NCI-H1694 (cell line): ENCODE results near the gene RALA.
"Not testable (repeated sequence)": the region's sequence is repeated elsewhere in the genome, so short reads cannot be mapped to it uniquely, and the experiment has no call there.

Experiments
- DNase-seq: peaks from one replicate; lab custom pipeline; 2025; lab: John Stamatoyannopoulos, UW

RALA gene

DNA sequence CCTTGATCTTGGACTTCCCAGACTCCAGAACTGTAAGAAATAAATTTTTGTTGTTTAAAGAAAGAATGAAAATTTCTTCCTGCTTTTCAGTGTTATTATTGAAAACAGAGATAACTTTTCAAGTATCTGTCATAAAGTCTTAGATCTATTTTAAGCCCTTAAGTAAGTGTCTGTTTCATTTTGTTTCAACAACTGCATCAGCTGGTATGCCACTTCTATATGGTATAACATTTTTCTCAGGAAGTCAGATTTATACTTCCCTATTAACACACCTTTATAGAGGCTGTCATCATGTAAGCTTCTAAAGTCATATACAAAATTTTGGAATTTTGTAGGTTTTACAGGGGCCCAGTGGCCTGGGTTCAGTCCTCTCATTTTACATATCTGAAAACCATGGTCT is 24.4 kb downstream of the RALA start:
- no peak for DNase-seq

DNA sequence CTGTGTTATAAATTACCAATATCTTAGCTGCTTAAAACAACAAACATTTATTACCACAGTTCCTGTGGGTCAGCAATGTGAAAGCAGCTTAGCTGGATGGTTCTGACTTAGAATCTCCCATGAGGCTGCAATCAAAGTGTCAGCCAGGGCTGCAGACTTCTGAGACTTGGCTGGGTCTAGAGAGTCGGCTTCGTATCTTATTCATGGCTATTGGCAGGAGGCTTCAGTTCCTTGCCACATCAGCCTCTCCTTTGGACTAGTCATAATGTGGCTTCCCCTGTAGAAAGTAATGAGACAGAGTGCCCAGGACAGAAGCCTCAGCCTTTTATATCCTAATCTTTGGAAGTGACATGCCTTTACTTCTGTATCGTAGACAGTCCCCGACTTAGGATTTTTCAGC is 27.3 kb downstream of the RALA start:
- no peak for DNase-seq

GRCh38 chr7:39651265-39651664 is 27.9 kb downstream of the RALA start:
- no peak for DNase-seq

DNA sequence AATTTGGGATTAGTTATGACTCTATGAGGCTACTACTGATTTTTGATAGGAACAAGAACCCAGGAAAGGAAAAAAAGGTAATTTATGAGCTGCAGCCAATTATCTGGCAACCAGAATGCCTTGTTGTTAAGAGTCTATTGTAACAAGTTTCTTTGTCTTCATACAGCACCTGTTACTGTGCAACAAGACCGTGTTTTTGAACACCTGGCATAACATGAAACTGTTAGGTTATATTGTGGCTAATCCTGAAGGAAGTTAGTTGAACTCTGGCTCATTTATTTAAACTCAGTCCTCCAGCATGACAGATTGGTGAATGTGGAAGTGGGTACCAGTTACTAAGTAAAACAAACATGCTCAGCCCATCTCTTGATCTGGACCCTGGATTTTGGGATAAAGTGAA is 33.0 kb downstream of the RALA start:
- no peak for DNase-seq

DNA sequence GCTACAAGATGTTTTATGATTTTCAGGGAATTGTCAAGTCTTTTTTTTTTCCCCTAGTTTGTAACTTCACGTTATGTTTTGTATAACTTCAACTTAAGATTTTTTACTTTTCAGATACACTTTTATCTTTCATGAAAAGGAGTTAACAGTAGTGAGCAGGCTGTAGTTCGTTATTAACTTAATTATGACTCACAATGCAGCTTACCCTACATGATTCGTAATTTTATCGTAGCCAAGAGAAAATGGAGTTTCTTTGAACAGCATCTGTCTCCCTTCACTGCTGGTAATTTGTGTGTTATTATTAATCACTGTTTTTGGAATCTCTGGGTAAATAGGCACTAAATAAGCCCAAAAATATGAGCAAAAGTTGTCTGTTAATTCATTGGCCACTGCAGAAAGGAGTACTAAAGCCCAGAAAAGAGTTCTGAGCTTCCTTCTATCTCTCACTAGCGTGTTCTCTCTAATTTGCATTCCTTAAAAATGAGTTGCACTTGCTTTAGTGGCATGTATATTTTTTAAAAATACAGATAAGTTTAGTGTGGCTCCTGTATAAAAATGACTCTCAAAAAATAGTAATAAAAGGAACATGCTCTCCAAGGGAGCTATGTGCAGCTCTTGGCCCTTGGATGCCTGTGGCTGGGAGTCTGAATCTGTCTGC is 36.1 kb downstream of the RALA start:
- no peak for DNase-seq

DNA sequence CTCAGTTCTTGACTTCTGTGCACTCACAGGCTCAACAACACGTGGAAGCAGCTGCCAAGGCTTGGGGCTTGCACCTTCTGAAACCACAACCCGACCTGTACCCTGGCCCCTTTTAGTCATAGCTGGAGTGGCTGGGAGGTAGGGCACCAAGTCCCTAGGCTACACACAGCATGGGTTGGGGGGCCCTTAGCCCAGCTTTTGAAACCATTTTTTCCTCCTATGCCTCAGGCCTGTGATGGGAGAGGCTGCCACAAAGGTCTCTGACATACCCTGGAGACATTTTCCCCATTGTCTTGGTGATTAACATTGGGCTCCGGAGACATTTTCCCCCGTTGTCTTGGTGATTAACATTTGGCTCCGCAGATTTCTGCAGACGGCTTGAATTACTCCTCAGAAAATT is 38.6 kb downstream of the RALA start:
- DNase-seq: no peak

DNA sequence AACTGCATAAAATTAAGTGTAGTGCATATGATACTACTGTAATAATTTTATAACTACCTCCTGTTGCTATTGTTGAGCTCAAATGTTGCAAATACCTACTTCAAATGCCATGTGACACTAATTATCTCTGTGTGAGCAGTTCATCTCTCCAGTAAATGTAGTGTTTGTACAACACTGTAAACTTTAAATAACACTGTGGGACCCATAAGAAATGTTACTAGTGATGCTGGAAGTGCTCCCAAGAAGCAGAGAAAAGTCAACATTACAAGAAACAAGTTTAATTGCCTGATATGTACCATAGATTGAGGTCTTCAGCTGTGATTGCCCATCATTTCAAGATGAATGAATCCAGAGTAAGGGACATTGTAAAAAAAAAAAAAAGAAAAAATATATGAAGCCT is 39.9 kb downstream of the RALA start:
- DNase-seq: no peak

DNA sequence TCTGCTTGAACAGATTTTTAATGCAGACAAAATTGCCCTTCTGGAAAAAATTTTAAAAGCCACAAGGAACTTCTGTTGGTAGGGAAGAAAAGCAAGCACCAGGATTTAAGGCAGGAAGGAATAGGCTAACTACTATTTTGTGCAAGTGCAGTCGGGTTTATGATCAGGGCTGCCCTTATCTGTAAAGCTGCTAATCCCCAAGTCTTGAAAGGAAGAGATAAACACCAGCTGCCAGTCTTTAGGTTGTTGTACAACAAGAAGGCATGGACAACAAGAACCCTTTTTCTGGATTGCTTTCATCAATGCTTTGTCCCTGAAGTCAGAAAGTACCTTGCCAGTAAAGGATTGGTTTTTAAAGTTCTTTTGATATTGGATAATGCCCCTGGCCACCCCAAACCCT is 40.7 kb downstream of the RALA start:
- no peak for DNase-seq

DNA sequence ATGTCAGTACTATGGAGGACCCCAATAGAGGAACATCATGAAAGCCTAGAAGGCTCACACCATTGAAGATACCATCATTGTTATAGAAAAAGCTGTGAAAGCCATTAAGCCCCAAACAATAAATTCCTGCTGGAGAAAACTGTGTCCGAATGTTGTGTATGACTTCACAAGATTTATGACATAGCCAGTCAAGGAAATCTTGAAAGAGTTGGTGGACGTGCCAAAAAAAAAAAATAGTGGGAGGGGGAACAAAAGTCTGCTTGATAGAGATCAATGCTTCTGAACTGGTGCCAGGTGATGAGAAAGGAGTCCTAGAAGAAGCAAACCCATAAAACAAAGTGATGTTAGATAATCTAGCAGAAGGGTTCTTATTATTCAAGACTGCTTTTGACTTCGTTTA is 41.2 kb downstream of the RALA start:
- no peak for DNase-seq

DNA sequence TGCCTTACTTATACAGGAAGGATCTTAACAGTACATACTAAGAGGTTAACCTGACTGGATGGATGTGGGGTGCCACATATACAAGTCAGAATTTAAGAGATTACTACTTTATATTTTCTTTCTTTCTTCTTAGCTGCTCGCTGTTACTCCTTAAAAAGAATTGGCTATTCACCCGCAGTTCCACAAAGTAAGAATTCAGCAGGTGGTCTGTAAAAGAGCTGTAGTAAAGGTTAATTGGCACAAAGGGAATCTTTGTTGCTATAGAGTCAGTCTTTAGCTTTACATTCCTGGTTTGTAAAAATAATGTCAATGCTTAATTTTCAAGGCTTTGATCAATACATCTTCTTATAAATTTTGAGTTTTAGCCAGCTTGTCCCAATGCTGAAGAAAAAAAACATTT is 43.2 kb downstream of the RALA start:
- DNase-seq: no peak

DNA sequence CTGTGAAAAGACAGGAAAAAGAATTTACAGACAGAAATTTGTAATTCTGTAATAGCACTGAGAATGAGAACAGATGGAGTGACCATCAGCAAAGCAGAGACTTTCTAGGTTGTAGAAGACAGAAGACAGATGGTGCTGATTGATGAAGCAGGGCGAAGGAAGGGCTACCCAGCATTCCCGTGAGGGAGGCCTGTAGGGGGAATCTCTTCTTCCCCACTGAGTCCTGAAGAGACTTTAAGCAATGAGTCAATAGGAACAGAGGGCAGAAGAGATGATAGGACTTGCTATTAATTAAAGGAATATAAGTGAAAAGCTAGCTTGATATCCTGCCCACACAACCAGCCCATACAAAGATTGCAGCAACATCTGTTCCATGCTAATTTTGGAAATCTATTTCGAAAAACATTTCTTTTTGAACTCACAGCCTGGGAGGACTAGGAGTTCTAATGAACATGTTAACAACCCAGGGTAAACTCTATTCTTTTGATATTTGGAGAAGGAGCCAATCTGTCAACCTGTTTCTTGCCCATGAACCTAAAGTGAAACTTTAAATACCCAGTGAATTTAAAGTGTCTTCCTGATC is 44.1 kb downstream of the RALA start:
- DNase-seq: peak; percentile 64

GRCh38 chr7:39668280-39668679 is 44.9 kb downstream of the RALA start:
- not testable (repeated sequence) for DNase-seq

- no peak for DNase-seq
Observed at GRCh38 chr7:39670052-39670451, 46.7 kb downstream of the RALA start.

- DNase-seq: no peak
Observed at GRCh38 chr7:39670934-39671333, 47.6 kb downstream of the RALA start.

- DNase-seq: no peak
Observed at GRCh38 chr7:39672176-39672575, 48.8 kb downstream of the RALA start.

GRCh38 chr7:39673868-39674267 is 50.5 kb downstream of the RALA start:
- DNase-seq: no peak

- no peak for DNase-seq
Observed at GRCh38 chr7:39674406-39674805, 51.0 kb downstream of the RALA start.

DNA sequence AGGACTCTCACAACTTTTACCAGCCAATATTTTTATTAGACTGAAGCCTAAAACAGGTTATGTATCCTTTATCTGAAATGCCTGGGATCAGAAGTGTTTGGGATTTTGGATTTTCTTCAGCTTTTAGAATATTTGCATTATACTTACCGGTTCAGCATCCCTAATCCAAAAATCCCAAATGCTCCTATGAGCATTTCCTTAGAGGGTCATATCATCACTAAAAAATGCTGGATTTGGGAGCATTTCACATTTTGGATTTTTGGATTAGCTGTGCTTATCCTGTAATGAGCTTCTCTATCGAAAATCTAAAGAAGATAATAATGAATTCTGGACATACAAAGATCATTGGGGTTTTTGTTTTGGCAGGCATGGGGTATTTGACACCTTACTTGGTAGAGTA is 53.0 kb downstream of the RALA start:
- no peak for DNase-seq

DNA sequence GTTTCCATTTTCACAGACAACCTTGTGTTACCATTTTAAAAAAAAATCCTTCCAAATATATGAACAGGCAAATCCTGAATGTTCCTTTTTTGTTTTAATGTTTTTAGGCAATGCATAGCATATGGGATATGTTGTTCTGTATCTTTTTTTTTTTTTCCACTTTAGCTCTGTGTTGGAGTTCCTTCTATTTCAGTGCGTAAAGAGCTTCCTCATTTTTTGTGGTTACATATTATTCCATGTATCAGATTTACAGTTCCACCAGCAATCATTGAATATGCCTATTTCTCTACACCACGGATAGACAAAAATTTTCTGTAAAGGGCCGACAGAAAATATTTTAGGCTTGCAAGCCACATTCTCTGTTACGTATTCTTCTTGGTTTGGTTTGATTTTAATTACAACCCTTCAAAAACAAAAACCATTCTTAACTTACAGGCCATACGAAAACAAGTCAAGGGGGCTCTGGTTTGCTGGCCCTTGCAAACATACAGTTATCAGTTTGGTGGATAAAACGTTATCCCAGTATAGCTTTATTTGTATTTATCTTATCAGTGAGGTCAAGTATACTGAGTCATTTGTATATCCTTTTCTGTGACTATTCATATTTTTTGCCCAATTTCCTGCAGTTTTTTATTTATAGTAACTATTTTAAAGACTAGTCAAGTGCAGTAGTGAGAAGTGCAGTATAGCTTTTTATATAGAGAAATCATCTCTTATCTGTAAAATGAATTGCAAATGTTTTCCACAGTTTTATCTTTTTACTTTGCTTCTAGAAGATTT is 55.7 kb downstream of the RALA start:
- no peak for DNase-seq

DNA sequence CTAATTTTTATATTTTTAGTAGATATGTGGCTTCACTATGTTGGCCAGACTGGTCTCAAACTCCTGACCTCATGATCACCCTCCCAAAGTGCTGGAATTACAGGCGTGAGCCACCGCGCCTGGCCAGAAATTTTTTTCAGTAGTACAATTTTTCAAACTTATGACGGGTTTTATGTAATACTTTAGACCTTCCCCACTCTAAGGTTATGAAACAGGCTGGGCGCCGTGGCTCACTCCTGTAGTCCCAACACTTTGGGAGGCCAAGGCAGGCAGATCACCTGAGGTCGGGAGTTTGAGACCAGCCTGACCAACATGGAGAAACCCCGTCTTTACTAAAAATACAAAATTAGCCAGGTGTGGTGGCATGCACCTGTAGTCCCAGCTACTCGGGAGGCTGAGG is 56.5 kb downstream of the RALA start:
- DNase-seq: not testable (repeated sequence)

DNA sequence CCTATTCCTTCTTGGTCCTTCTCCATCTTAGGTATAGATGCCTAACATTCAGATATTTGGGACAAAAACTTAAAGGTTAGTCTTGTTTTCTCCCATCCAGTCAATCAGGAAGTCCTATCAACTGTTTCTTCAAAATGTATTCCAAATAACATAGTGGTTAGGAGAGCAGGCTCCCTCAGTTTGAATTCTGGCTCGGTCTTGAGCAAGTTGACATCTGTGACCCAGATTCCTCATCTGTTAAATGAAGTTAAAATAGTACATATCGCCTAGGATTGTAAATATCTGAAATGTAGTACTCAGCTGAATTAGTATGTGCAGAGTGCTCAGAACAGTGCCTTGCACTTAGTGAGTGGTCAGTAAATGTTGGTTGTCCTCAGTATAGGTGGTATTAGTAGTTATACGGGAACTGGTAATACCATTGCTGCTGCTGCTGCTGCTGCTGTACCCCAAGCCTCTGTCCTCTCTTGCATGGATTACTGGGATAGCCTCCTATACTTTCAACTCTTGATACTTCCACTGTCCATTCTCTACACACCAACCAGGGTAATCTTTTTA is 58.6 kb downstream of the RALA start:
- no peak for DNase-seq

- no peak for DNase-seq
Observed at GRCh38 chr7:39683216-39683845, 60.0 kb downstream of the RALA start.
